HepG2 (cell line): ENCODE data around the gene ME3. TPM values are rescaled to one million over a fixed set of nuclear protein-coding genes. Genes with fewer than 3 reads are reported as not detected.

Source experiments
- BCL6 ChIP-seq: IDR thresholded peaks from 2 replicates; pipeline ENCODE4 v1.6.1; 2016; ENCODE audit warnings: missing genetic modification reagents, missing compliant biosample characterization
- FOSL2 ChIP-seq: sonication (generic); formaldehyde crosslinking; IDR thresholded peaks from 2 replicates; pipeline ENCODE4 v1.4.0; 2020; ENCODE audit warnings: missing genetic modification reagents
- FOXP1 ChIP-seq, 2 experiments: fragments of 450-650 bp in 1 of 2; IDR thresholded peaks; 2 replicates each; pipeline ENCODE4 v1.6.1; 2017 to 2018; ENCODE audit warnings: antibody characterized with exemption in 1 of 2
- GATA4 ChIP-seq: sonication (generic); IDR thresholded peaks from 2 replicates; pipeline ENCODE4 v1.6.1; 2016; ENCODE audit warnings: antibody characterized with exemption, low read depth, borderline replicate concordance
- GATAD2A ChIP-seq: IDR thresholded peaks from 2 replicates; pipeline ENCODE4 v1.6.1; 2016
- HDAC2 ChIP-seq: sonication (generic); formaldehyde crosslinking; IDR thresholded peaks from 2 replicates; pipeline ENCODE4 v1.4.0; 2020; ENCODE audit warnings: missing genetic modification reagents
- HMG20A ChIP-seq: IDR thresholded peaks from 2 replicates; pipeline ENCODE4 v1.6.1; 2016; ENCODE audit warnings: borderline replicate concordance
- HNF4A ChIP-seq: sonication (generic); formaldehyde crosslinking; IDR thresholded peaks from 2 replicates; pipeline ENCODE4 v1.4.0; 2020; ENCODE audit warnings: missing genetic modification reagents
- KAT8 ChIP-seq: IDR thresholded peaks from 2 replicates; pipeline ENCODE4 v1.6.1; 2016; ENCODE audit warnings: missing genetic modification reagents, missing compliant biosample characterization
- MLX ChIP-seq: IDR thresholded peaks from 2 replicates; pipeline ENCODE4 v1.6.1; 2016
- NCOA2 ChIP-seq: sonication (generic); formaldehyde crosslinking; IDR thresholded peaks from 2 replicates; pipeline ENCODE4 v1.8.0; 2022; ENCODE audit warnings: inconsistent platforms
- RARA ChIP-seq: IDR thresholded peaks from 2 replicates; pipeline ENCODE4 v1.6.1; 2016; ENCODE audit warnings: missing genetic modification reagents, missing compliant biosample characterization
- SALL1 ChIP-seq: sonication (generic); formaldehyde crosslinking; IDR thresholded peaks from 2 replicates; pipeline ENCODE4 v1.8.0; 2022; ENCODE audit warnings: mild to moderate bottlenecking, missing genetic modification reagents
- SIN3A ChIP-seq: IDR thresholded peaks from 2 replicates; pipeline ENCODE4 v1.6.1; 2011; ENCODE audit warnings: low read depth, mild to moderate bottlenecking, control low read depth, low read length, borderline replicate concordance
- SIX1 ChIP-seq: sonication (generic); formaldehyde crosslinking; IDR thresholded peaks from 2 replicates; pipeline ENCODE4 v1.4.0; 2020; ENCODE audit warnings: missing genetic modification reagents, borderline replicate concordance
- SIX4 ChIP-seq: sonication (generic); formaldehyde crosslinking; IDR thresholded peaks from 2 replicates; pipeline ENCODE4 v1.4.0; 2020; ENCODE audit warnings: missing genetic modification reagents
- SP5 ChIP-seq: IDR thresholded peaks from 2 replicates; pipeline ENCODE4 v1.6.1; 2016; ENCODE audit warnings: low read depth, borderline replicate concordance
- TFE3 ChIP-seq: IDR thresholded peaks from 2 replicates; pipeline ENCODE4 v1.6.1; 2016
- THAP11 ChIP-seq: IDR thresholded peaks from 2 replicates; pipeline ENCODE4 v1.6.1; 2016; ENCODE audit warnings: missing biosample characterization, missing genetic modification reagents
- THRA ChIP-seq: sonication (generic); formaldehyde crosslinking; IDR thresholded peaks from 2 replicates; pipeline ENCODE4 v1.4.0; 2020; ENCODE audit warnings: missing genetic modification reagents, borderline replicate concordance
- ZHX1 ChIP-seq: sonication (generic); formaldehyde crosslinking; IDR thresholded peaks from 2 replicates; pipeline ENCODE4 v1.8.1; 2022; ENCODE audit warnings: low read depth, mild to moderate bottlenecking, missing genetic modification reagents
- ZNF329 ChIP-seq: sonication (generic); formaldehyde crosslinking; IDR thresholded peaks from 2 replicates; pipeline ENCODE4 v1.9.0; 2021; ENCODE audit warnings: low read depth, mild to moderate bottlenecking, missing genetic modification reagents
- ZNF331 ChIP-seq: sonication (generic); formaldehyde crosslinking; IDR thresholded peaks from 2 replicates; pipeline ENCODE4 v1.4.0; 2020; ENCODE audit warnings: missing genetic modification reagents
- ZNF337 ChIP-seq: sonication (generic); formaldehyde crosslinking; IDR thresholded peaks from 2 replicates; pipeline ENCODE4 v1.5.1; 2020; ENCODE audit warnings: missing genetic modification reagents, low read depth, mild to moderate bottlenecking, borderline replicate concordance
- ZNF614 ChIP-seq: IDR thresholded peaks from 2 replicates; pipeline ENCODE4 v1.6.1; 2018; ENCODE audit warnings: missing biosample characterization, missing genetic modification reagents, inconsistent platforms, borderline replicate concordance
- ZNF644 ChIP-seq: IDR thresholded peaks from 2 replicates; pipeline ENCODE4 v1.6.1; 2016; ENCODE audit warnings: low read depth
- polyA plus RNA-seq, 8 experiments: library from polyadenylated mRNA; depleted of rRNA in 3 of 8; stranded (reverse) in 7 of 8; unstranded in 1 of 8; fragments of >200 nt; fragmentation: Illumina TruSeq in 4 of 8; extraction: Trizol in 4 of 8; gene quantifications; 2 replicates each; pipeline versions ENCODE4 v1.2.1 to v1.2.3, GENCODE V29; 2011 to 2016; ENCODE audit warnings: low read depth in 4 of 8, missing spikeins in 1 of 8, mixed read lengths in 1 of 8; ENCODE audit not compliant: insufficient read depth in 1 of 8
- total RNA-seq, 5 experiments: library from RNA; depleted of rRNA; stranded (reverse); fragments of >200 nt; fragmentation: Illumina TruSeq; extraction: Trizol; gene quantifications; 2 replicates each; pipeline ENCODE4 v1.2.3, GENCODE V29; 2016; ENCODE audit warnings: low read depth in 1 of 5

Gene ME3
- total and polyA plus RNA-seq, 2 of the 13 experiments (the other 11 are each of a cell fraction or from before 2014, with no cell fraction given): not detected

GRCh38 chr11:86499723-86500129 is 172.7 kb downstream of the ME3 start (continued):
- TF ChIP-seq RARA (CRISPR knock-in tag) (peak; percentile 51), FOXP1 (IDR thresholded peaks at IDR 0.05) (no peak), FOXP1 (CRISPR knock-in tag; IDR thresholded peaks at IDR 0.05) (peak; percentile 30; the same call in 1 of the 2 replicates), ZHX1 (CRISPR knock-in tag) (no peak), THAP11 (CRISPR knock-in tag) (peak; percentile 25; the same call in 1 of the 2 replicates), THRA (CRISPR knock-in tag) (0 out of 2 replicates have a peak, but pooled peaks have one; percentile 10), SP5 (CRISPR knock-in tag) (peak; percentile 83), SIN3A (no peak), GATA4 (0 out of 2 replicates have a peak, but pooled peaks have one; percentile 28), HNF4A (CRISPR knock-in tag) (peak; percentile 47; the same call in 1 of the 2 replicates), ZNF614 (CRISPR knock-in tag) (peak; percentile 40; the same call in 1 of the 2 replicates), SALL1 (CRISPR knock-in tag) (peak; percentile 30), FOSL2 (CRISPR knock-in tag) (peak; percentile 75), ZNF331 (peak; percentile 36; the same call in 1 of the 2 replicates), TFE3 (CRISPR knock-in tag) (peak; percentile 78; the same call in 1 of the 2 replicates), NCOA2 (peak; percentile 74), ZNF644 (CRISPR knock-in tag) (peak; percentile 43; the same call in 1 of the 2 replicates), KAT8 (0 out of 2 replicates have a peak, but pooled peaks have one; percentile 34), HMG20A (CRISPR knock-in tag) (peak; percentile 47; the same call in 1 of the 2 replicates), MLX (CRISPR knock-in tag) (peak; percentile 23; the same call in 1 of the 2 replicates), SIX4 (peak; percentile 27; the same call in 1 of the 2 replicates), ZNF329 (CRISPR knock-in tag) (no peak), SIX1 (CRISPR knock-in tag) (no peak), BCL6 (CRISPR knock-in tag) (peak; percentile 87), HDAC2 (CRISPR knock-in tag) (peak; percentile 59; the same call in 1 of the 2 replicates), ZNF337 (CRISPR knock-in tag) (no peak), GATAD2A (peak; percentile 82)
